ENCODE results near the gene RNU1-2. TPM values are rescaled to one million over a fixed set of nuclear protein-coding genes. Genes with fewer than 3 reads are reported as not detected.
"Not testable (repeated sequence)": the region's sequence is repeated elsewhere in the genome, so short reads cannot be mapped to it uniquely, and the experiment has no call there.

Gene RNU1-2
- total RNA-seq, 1 experiment from 2014 or later: 1,622 TPM

GRCh38 chr1:16918371-16918770 lies 22.6 kb downstream of the RNU1-2 start:
- H3K27ac Mint-ChIP-seq (ENCODE audit: unreplicated experiment): no peak overlapping the region
- H3K4me1 ChIP-seq: no peaks in the 10 kb centered on the region
- TF ChIP-seq CTCF (IDR thresholded peaks at IDR 0.05; ENCODE audit: insufficient read depth in 1 of 2, low read depth in 1 of 2, low read length in 1 of 2, severe bottlenecking in 1 of 2, unreplicated experiment in 1 of 2): no peak
- H3K36me3 ChIP-seq (ENCODE audit: control insufficient read depth, insufficient read depth, low read length): no peaks in the 10 kb centered on the region
- no peaks in the 10 kb centered on the region for H3K9me3 ChIP-seq
- no peaks in the 10 kb centered on the region for H3K27me3 ChIP-seq (replicated peaks; ENCODE audit: control insufficient read depth, insufficient read depth, low read length)
- DNase-seq: no peak
- BruUV-seq (replicated peaks): no TSS peak
- POLR2A ChIA-PET: no interaction called here
- CTCF ChIA-PET: no interaction called here
- no peaks in the 10 kb centered on the region for H3K9me3 Mint-ChIP-seq (ENCODE audit: unreplicated experiment)
- H3K27me3 Mint-ChIP-seq (ENCODE audit: insufficient read depth, unreplicated experiment): no peaks in the 10 kb centered on the region
- H3K4me3 ChIP-seq (ENCODE audit: low read depth, low read length): no peak overlapping the region
- H3K4me1 Mint-ChIP-seq (ENCODE audit: low read depth, unreplicated experiment): peaks cover 19% of the 10 kb centered on the region
- intact Hi-C loops (cut with micrococcal nuclease; ENCODE audit: unreplicated experiment): no loop called here
- H3K36me3 Mint-ChIP-seq (ENCODE audit: insufficient read depth, unreplicated experiment): peaks cover 6% of the 10 kb centered on the region
- H3K4me3 Mint-ChIP-seq (ENCODE audit: unreplicated experiment): no peak overlapping the region

GRCh38 chr1:16918936-16919665 lies 23.3 kb downstream of the RNU1-2 start:
- H3K9me3 Mint-ChIP-seq (ENCODE audit: unreplicated experiment); H3K27me3 Mint-ChIP-seq (ENCODE audit: insufficient read depth, unreplicated experiment); H3K36me3 Mint-ChIP-seq (ENCODE audit: insufficient read depth, unreplicated experiment); DNase-seq; intact Hi-C loops (cut with micrococcal nuclease; ENCODE audit: unreplicated experiment); H3K4me1 ChIP-seq; H3K27me3 ChIP-seq (replicated peaks; ENCODE audit: control insufficient read depth, insufficient read depth, low read length); H3K27ac Mint-ChIP-seq (ENCODE audit: unreplicated experiment); H3K36me3 ChIP-seq (ENCODE audit: control insufficient read depth, insufficient read depth, low read length); BruUV-seq (replicated peaks); H3K4me3 ChIP-seq (ENCODE audit: low read depth, low read length); H3K9me3 ChIP-seq; H3K4me3 Mint-ChIP-seq (ENCODE audit: unreplicated experiment); CTCF ChIA-PET; POLR2A ChIA-PET: not testable (repeated sequence)
- H3K4me1 Mint-ChIP-seq (ENCODE audit: low read depth, unreplicated experiment): peaks cover 19% of the 10 kb centered on the region

GRCh38 chr1:16920951-16921350 lies 25.2 kb downstream of the RNU1-2 start:
- H3K27ac Mint-ChIP-seq (ENCODE audit: unreplicated experiment): no peak overlapping the region
- CTCF ChIA-PET: interaction anchor here (1.0 kb wide), 1 partner anchor 31 kb away, joined by 3 read pairs; no protein-coding TSS in a partner anchor

More at GRCh38 chr1:16920951-16921350, 25.2 kb downstream of the RNU1-2 start:
- Histone ChIP-seq H3K27me3 (replicated peaks; ENCODE audit: control insufficient read depth, insufficient read depth, low read length) (no peaks in the 10 kb centered on the region), H3K4me3 (ENCODE audit: low read depth, low read length) (no peak overlapping the region), H3K9me3 (no peaks in the 10 kb centered on the region), H3K4me1 (no peaks in the 10 kb centered on the region), H3K36me3 (ENCODE audit: control insufficient read depth, insufficient read depth, low read length) (no peaks in the 10 kb centered on the region)
- BruUV-seq (replicated peaks): no TSS peak
- POLR2A ChIA-PET: no interaction called here
- TF ChIP-seq CTCF (IDR thresholded peaks at IDR 0.05; ENCODE audit: insufficient read depth in 1 of 2, low read depth in 1 of 2, low read length in 1 of 2, severe bottlenecking in 1 of 2, unreplicated experiment in 1 of 2): no peak
- no peaks in the 10 kb centered on the region for H3K27me3 Mint-ChIP-seq (ENCODE audit: insufficient read depth, unreplicated experiment)
- DNase-seq: no peak
- intact Hi-C loops (cut with micrococcal nuclease; ENCODE audit: unreplicated experiment): no loop called here
- no peaks in the 10 kb centered on the region for H3K9me3 Mint-ChIP-seq (ENCODE audit: unreplicated experiment)
- peaks cover 9% of the 10 kb centered on the region for H3K4me1 Mint-ChIP-seq (ENCODE audit: low read depth, unreplicated experiment)
- peaks cover 6% of the 10 kb centered on the region for H3K36me3 Mint-ChIP-seq (ENCODE audit: insufficient read depth, unreplicated experiment)
- no peak overlapping the region for H3K4me3 Mint-ChIP-seq (ENCODE audit: unreplicated experiment)
